ENCODE measurements around the gene MYH16. TPM values are rescaled to one million over a fixed set of nuclear protein-coding genes. Genes with fewer than 3 reads are reported as not detected.
"Not testable (repeated sequence)": the region's sequence is repeated elsewhere in the genome, so short reads cannot be mapped to it uniquely, and the experiment has no call there.

The MYH16 gene
- total and polyA plus RNA-seq, 2 experiments from 2014 or later = not detected

DNA sequence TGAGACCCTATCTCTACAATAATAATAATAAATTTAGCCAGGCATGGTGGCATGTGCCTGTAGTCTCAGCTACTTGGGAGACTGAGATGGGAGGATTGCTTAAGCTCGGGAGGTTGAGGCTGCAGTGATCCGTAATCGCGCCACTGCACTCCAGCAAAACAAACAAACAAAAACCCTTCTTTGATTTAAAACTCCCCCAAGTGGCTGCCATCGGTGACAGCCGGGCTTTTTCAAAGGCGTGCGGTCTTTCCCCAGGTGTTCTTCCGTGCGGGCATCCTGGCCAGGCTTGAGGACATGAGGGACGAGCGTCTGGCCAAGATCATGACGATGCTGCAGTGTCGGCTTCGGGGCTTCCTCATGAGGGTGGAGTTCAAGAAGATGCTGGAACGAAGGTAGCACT lies 1.9 kb upstream of the MYH16 start:
- Histone ChIP-seq H3K4me3 (no peak overlapping the region), H4K20me1 (replicated peaks; ENCODE audit: insufficient read depth) (no peaks in the 10 kb centered on the region), H3K79me2 (replicated peaks; ENCODE audit: insufficient read depth) (no peaks in the 10 kb centered on the region), H2AFZ (no peak overlapping the region; the same call in 1 of the 2 replicates), H3K27ac (ENCODE audit: low read depth) (no peak overlapping the region), H3K36me3 (ENCODE audit: insufficient read depth) (no peaks in the 10 kb centered on the region), H3K27me3 (ENCODE audit: insufficient read depth) (no peaks in the 10 kb centered on the region), H3F3A (replicated peaks; ENCODE audit: low read depth) (no peaks in the 10 kb centered on the region), H3K4me1 (ENCODE audit: insufficient read depth) (no peaks in the 10 kb centered on the region), H3K9me2 (ENCODE audit: insufficient read depth) (no peaks in the 10 kb centered on the region), H3K4me2 (no peak overlapping the region)
- Mint-ChIP-seq H3K4me3 (no peak overlapping the region), H3K9me3 (no peaks in the 10 kb centered on the region), H3K27ac (no peak overlapping the region), H3K4me1 (no peaks in the 10 kb centered on the region), H3K36me3 (ENCODE audit: low read depth) (no peaks in the 10 kb centered on the region), H3K27me3 (ENCODE audit: insufficient read depth, low read depth, poor library complexity) (peaks cover 4% of the 10 kb centered on the region)
- DNase-seq (ENCODE audit: low spot score) (peak; percentile 53), ATAC-seq (peak; percentile 53)
- TF ChIP-seq, protein P1, sequence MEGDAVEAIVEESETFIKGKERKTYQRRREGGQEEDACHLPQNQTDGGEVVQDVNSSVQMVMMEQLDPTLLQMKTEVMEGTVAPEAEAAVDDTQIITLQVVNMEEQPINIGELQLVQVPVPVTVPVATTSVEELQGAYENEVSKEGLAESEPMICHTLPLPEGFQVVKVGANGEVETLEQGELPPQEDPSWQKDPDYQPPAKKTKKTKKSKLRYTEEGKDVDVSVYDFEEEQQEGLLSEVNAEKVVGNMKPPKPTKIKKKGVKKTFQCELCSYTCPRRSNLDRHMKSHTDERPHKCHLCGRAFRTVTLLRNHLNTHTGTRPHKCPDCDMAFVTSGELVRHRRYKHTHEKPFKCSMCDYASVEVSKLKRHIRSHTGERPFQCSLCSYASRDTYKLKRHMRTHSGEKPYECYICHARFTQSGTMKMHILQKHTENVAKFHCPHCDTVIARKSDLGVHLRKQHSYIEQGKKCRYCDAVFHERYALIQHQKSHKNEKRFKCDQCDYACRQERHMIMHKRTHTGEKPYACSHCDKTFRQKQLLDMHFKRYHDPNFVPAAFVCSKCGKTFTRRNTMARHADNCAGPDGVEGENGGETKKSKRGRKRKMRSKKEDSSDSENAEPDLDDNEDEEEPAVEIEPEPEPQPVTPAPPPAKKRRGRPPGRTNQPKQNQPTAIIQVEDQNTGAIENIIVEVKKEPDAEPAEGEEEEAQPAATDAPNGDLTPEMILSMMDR (conservative IDR thresholded peaks at IDR 0.05; ENCODE audit: low read depth in 2 of 2) = peak; percentile 33 to 50; a peak in 3 of 4 replicates
- TF ChIP-seq, protein P2, sequence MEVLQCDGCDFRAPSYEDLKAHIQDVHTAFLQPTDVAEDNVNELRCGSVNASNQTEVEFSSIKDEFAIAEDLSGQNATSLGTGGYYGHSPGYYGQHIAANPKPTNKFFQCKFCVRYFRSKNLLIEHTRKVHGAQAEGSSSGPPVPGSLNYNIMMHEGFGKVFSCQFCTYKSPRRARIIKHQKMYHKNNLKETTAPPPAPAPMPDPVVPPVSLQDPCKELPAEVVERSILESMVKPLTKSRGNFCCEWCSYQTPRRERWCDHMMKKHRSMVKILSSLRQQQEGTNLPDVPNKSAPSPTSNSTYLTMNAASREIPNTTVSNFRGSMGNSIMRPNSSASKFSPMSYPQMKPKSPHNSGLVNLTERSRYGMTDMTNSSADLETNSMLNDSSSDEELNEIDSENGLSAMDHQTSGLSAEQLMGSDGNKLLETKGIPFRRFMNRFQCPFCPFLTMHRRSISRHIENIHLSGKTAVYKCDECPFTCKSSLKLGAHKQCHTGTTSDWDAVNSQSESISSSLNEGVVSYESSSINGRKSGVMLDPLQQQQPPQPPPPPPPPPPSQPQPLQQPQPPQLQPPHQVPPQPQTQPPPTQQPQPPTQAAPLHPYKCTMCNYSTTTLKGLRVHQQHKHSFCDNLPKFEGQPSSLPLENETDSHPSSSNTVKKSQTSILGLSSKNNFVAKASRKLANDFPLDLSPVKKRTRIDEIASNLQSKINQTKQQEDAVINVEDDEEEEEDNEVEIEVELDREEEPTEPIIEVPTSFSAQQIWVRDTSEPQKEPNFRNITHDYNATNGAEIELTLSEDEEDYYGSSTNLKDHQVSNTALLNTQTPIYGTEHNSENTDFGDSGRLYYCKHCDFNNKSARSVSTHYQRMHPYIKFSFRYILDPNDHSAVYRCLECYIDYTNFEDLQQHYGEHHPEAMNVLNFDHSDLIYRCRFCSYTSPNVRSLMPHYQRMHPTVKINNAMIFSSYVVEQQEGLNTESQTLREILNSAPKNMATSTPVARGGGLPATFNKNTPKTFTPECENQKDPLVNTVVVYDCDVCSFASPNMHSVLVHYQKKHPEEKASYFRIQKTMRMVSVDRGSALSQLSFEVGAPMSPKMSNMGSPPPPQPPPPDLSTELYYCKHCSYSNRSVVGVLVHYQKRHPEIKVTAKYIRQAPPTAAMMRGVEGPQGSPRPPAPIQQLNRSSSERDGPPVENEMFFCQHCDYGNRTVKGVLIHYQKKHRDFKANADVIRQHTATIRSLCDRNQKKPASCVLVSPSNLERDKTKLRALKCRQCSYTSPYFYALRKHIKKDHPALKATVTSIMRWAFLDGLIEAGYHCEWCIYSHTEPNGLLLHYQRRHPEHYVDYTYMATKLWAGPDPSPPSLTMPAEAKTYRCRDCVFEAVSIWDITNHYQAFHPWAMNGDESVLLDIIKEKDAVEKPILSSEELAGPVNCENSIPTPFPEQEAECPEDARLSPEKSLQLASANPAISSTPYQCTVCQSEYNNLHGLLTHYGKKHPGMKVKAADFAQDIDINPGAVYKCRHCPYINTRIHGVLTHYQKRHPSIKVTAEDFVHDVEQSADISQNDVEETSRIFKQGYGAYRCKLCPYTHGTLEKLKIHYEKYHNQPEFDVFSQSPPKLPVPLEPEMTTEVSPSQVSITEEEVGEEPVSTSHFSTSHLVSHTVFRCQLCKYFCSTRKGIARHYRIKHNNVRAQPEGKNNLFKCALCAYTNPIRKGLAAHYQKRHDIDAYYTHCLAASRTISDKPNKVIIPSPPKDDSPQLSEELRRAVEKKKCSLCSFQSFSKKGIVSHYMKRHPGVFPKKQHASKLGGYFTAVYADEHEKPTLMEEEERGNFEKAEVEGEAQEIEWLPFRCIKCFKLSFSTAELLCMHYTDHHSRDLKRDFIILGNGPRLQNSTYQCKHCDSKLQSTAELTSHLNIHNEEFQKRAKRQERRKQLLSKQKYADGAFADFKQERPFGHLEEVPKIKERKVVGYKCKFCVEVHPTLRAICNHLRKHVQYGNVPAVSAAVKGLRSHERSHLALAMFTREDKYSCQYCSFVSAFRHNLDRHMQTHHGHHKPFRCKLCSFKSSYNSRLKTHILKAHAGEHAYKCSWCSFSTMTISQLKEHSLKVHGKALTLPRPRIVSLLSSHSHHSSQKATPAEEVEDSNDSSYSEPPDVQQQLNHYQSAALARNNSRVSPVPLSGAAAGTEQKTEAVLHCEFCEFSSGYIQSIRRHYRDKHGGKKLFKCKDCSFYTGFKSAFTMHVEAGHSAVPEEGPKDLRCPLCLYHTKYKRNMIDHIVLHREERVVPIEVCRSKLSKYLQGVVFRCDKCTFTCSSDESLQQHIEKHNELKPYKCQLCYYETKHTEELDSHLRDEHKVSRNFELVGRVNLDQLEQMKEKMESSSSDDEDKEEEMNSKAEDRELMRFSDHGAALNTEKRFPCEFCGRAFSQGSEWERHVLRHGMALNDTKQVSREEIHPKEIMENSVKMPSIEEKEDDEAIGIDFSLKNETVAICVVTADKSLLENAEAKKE (CRISPR knock-in tag; IDR thresholded peaks at IDR 0.05) = no peak

DNA sequence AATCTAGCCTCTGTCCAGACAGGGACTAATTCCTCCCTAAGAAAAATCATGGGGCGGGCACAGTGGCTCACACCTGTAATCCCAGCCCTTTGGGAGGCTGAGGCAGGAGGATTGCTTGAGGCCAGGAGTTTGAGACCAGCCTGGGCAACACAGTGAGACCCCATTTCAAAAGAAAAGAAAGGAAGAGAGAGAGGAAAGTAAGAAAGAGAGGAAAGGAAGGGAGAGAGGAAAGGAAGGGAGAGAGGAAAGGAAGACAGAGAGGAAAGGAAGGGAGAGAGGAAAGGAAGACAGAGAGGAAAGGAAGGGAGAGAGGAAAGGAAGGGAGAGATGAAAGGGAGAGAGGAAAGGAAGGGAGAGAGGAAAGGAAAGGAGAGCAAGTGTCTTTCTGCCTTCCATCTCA lies 922 bp downstream of the MYH16 start:
- H3K4me1 Mint-ChIP-seq; H2AFZ ChIP-seq; DNase-seq (ENCODE audit: low spot score); H3K9me2 ChIP-seq (ENCODE audit: insufficient read depth); H3K4me3 Mint-ChIP-seq; H3K79me2 ChIP-seq (replicated peaks; ENCODE audit: insufficient read depth); H3K4me1 ChIP-seq (ENCODE audit: insufficient read depth); H3K9me3 Mint-ChIP-seq; ATAC-seq; H3F3A ChIP-seq (replicated peaks; ENCODE audit: low read depth); H3K36me3 ChIP-seq (ENCODE audit: insufficient read depth); H4K20me1 ChIP-seq (replicated peaks; ENCODE audit: insufficient read depth); H3K4me3 ChIP-seq; H3K27me3 Mint-ChIP-seq (ENCODE audit: insufficient read depth, low read depth, poor library complexity); H3K4me2 ChIP-seq; H3K36me3 Mint-ChIP-seq (ENCODE audit: low read depth); H3K27ac Mint-ChIP-seq; H3K27me3 ChIP-seq (ENCODE audit: insufficient read depth); H3K27ac ChIP-seq (ENCODE audit: low read depth): not testable (repeated sequence)

DNA sequence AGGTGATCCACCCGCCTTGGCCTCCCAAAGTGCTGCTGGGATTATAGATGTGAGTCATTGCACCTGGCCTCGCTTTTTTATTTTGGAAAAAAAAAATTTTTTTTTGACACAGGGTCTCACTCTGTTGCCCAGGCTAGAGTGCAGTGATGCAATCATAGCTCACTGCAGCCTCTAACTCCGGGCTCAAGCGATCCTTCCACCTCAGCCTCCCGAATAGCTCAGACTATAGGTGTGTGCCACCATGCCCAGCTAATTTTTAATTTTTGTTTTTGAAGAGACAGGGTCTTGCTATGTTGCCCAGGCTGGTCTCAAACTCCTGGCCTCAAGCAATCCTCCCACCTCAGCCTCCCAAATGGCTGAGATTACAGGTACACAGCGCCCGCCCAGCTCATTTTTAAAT lies 2.3 kb downstream of the MYH16 start:
- not testable (repeated sequence) for DNase-seq (ENCODE audit: low spot score); H3F3A ChIP-seq (replicated peaks; ENCODE audit: low read depth); H3K4me3 Mint-ChIP-seq; H3K27ac Mint-ChIP-seq; H3K27me3 ChIP-seq (ENCODE audit: insufficient read depth); H2AFZ ChIP-seq; H3K4me1 ChIP-seq (ENCODE audit: insufficient read depth); H3K27me3 Mint-ChIP-seq (ENCODE audit: insufficient read depth, low read depth, poor library complexity); H3K9me3 Mint-ChIP-seq; H3K27ac ChIP-seq (ENCODE audit: low read depth); H3K9me2 ChIP-seq (ENCODE audit: insufficient read depth); H3K36me3 ChIP-seq (ENCODE audit: insufficient read depth); H3K4me1 Mint-ChIP-seq; H4K20me1 ChIP-seq (replicated peaks; ENCODE audit: insufficient read depth); H3K4me3 ChIP-seq; H3K79me2 ChIP-seq (replicated peaks; ENCODE audit: insufficient read depth); ATAC-seq; H3K36me3 Mint-ChIP-seq (ENCODE audit: low read depth); H3K4me2 ChIP-seq
